HT-29 (cell line): ENCODE measurements around the gene PACS1. TPM values are rescaled to one million over a fixed set of nuclear protein-coding genes. Genes with fewer than 3 reads are reported as not detected.
A peak's percentile ranks its signal among the peaks of the same experiment; 100 is the strongest.

ENCODE experiments used
- DNase-seq: peaks from one replicate; pipeline ENCODE4 v3.0.0-alpha.2; 2015; ENCODE audit warnings: low spot score
- total RNA-seq: library from RNA; depleted of rRNA; stranded (reverse); fragments of >200 nt; shearing (Covaris generic); gene quantifications from 2 replicates; pipeline ENCODE4 v1.2.3, GENCODE V29; 2014

PACS1 gene
- total RNA-seq, 1 experiment from 2014 or later, result 23.1 TPM

GRCh38 chr11:66142370-66143263, 72.5 kb downstream of the PACS1 start:
- no peak for DNase-seq

GRCh38 chr11:66143264-66143566, 73.1 kb downstream of the PACS1 start:
- no peak for DNase-seq

- DNase-seq, result no peak
Observed at GRCh38 chr11:66143996-66144678, 74.1 kb downstream of the PACS1 start.

- no peak for DNase-seq
Observed at GRCh38 chr11:66146074-66146473, 76.0 kb downstream of the PACS1 start.

- DNase-seq, result no peak
Observed at GRCh38 chr11:66146940-66147339, 76.9 kb downstream of the PACS1 start.

- no peak for DNase-seq
Observed at GRCh38 chr11:66150140-66150539, 80.1 kb downstream of the PACS1 start.

- DNase-seq, result no peak
Observed at GRCh38 chr11:66150725-66151124, 80.7 kb downstream of the PACS1 start.

- DNase-seq, result no peak
Observed at GRCh38 chr11:66151273-66151672, 81.2 kb downstream of the PACS1 start.

- no peak for DNase-seq
Observed at GRCh38 chr11:66154109-66154508, 84.0 kb downstream of the PACS1 start.

- no peak for DNase-seq
Observed at GRCh38 chr11:66155387-66156073, 85.5 kb downstream of the PACS1 start.

- peak; percentile 13 for DNase-seq
Observed at GRCh38 chr11:66157182-66157864, 87.3 kb downstream of the PACS1 start.

GRCh38 chr11:66158156-66158555, 88.1 kb downstream of the PACS1 start:
- DNase-seq, result no peak

- DNase-seq, result no peak
Observed at GRCh38 chr11:66159324-66159984, 89.4 kb downstream of the PACS1 start.

GRCh38 chr11:66160709-66161108, 90.6 kb downstream of the PACS1 start:
- DNase-seq, result no peak

- DNase-seq, result no peak
Observed at GRCh38 chr11:66168289-66168688, 98.2 kb downstream of the PACS1 start.

- no peak for DNase-seq
Observed at GRCh38 chr11:66172146-66172545, 102.1 kb downstream of the PACS1 start.

GRCh38 chr11:66176650-66177049, 106.6 kb downstream of the PACS1 start:
- DNase-seq, result no peak

GRCh38 chr11:66178183-66178582, 108.1 kb downstream of the PACS1 start:
- no peak for DNase-seq

GRCh38 chr11:66178871-66179270, 108.8 kb downstream of the PACS1 start:
- DNase-seq, result no peak

GRCh38 chr11:66181632-66182315, 111.7 kb downstream of the PACS1 start:
- no peak for DNase-seq
